Activated B cell treated with CpG ODN at 0.5 μM for 24 hours (primary cell): ENCODE data around the gene TMEM120B. TPM values are rescaled to one million over a fixed set of nuclear protein-coding genes. Genes with fewer than 3 reads are reported as not detected.

ENCODE experiments used
- ATAC-seq: fragments of 200-7000 bp; cut with Tn5 transposase; one replicate; pipeline ENCODE4 v1.10.0; 2021; ENCODE audit warnings: low read depth, mild to moderate bottlenecking, moderate library complexity
- CTCF ChIA-PET: fragments of 350-600 bp; sonication (Branson Sonifier 250); formaldehyde crosslinking; loops from one replicate; lab custom pipeline; 2021; ENCODE audit warnings: antibody characterized with exemption; lab: Charles Lee
- POLR2A ChIA-PET: fragments of 350-600 bp; sonication (Branson Sonifier 250); formaldehyde crosslinking; loops from one replicate; lab custom pipeline; 2021; ENCODE audit warnings: antibody characterized with exemption; lab: Charles Lee
- DNase-seq: peaks from one replicate; pipeline ENCODE4 v3.0.0; 2022
- H3K27ac Mint-ChIP-seq: one replicate; pipeline ENCODE4 v1.8.0; 2020; ENCODE audit warnings: mixed read lengths
- H3K27me3 Mint-ChIP-seq: one replicate; pipeline ENCODE4 v1.8.0; 2021; ENCODE audit warnings: mixed read lengths
- H3K36me3 Mint-ChIP-seq: one replicate; pipeline ENCODE4 v1.8.0; 2021; ENCODE audit warnings: low read depth, mixed read lengths
- H3K4me1 Mint-ChIP-seq: one replicate; pipeline ENCODE4 v1.8.0; 2021; ENCODE audit warnings: mixed read lengths
- H3K4me3 Mint-ChIP-seq: one replicate; pipeline ENCODE4 v1.8.0; 2020; ENCODE audit warnings: mild to moderate bottlenecking, mixed read lengths
- H3K9me3 Mint-ChIP-seq: one replicate; pipeline ENCODE4 v1.8.0; 2020; ENCODE audit warnings: mixed read lengths
- intact Hi-C: fragments of 100-400 bp; cut with micrococcal nuclease; formaldehyde crosslinking; loops from one replicate; pipeline ENCODE4 v1.15.1; 2024
- total RNA-seq: library from RNA; stranded (reverse); gene quantifications from 2 replicates; pipeline ENCODE4 v1.2.3, GENCODE V29; 2022
- TF ChIP-seq, protein P1 (sequence below): fragments of 200-600 bp; IDR thresholded peaks from one replicate; pipeline ENCODE4 v1.8.0; 2022; ENCODE audit warnings: antibody characterized with exemption, mild to moderate bottlenecking

Gene TMEM120B
- total RNA-seq, 1 donor from 2014 or later, result 8.3 TPM

DNA sequence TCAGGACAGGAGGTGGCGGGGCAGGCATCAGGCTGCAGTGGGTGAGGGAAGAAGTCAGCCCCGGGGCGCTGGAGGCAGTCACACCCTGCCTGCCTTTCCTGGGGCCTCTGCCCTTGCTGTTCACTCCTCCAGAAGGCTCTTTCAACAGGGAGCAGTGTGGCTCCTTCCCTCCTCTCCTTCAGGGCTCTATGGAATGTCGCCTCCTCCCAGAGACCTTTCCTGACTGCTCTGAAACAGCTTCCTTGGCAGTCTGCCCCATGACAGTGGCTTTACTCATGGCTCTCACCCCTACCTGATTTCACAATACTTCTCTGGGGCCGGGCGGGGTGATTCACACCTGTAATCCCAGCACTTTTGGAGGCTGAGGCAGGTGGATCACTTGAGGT lies 73.9 kb downstream of the TMEM120B start:
- ChIA-PET CTCF (no interaction called here), POLR2A (interaction anchor here (0.5 to 33.0 kb wide), 4 partner anchors 16 to 385 kb away, joined by 3 to 1155 read pairs (median 7); partner anchors contain the start of genes RHOF and SETD1B)
- Mint-ChIP-seq H3K27ac (peak overlapping the region; percentile 99), H3K27me3 (no peaks in the 10 kb centered on the region), H3K4me1 (peaks cover 95% of the 10 kb centered on the region), H3K4me3 (peak overlapping the region; percentile 15), H3K9me3 (no peaks in the 10 kb centered on the region), H3K36me3 (peaks cover 65% of the 10 kb centered on the region)
- no peak for ATAC-seq
- DNase-seq, result no peak
- intact Hi-C loops, result no loop called here
- TF ChIP-seq, protein P1, sequence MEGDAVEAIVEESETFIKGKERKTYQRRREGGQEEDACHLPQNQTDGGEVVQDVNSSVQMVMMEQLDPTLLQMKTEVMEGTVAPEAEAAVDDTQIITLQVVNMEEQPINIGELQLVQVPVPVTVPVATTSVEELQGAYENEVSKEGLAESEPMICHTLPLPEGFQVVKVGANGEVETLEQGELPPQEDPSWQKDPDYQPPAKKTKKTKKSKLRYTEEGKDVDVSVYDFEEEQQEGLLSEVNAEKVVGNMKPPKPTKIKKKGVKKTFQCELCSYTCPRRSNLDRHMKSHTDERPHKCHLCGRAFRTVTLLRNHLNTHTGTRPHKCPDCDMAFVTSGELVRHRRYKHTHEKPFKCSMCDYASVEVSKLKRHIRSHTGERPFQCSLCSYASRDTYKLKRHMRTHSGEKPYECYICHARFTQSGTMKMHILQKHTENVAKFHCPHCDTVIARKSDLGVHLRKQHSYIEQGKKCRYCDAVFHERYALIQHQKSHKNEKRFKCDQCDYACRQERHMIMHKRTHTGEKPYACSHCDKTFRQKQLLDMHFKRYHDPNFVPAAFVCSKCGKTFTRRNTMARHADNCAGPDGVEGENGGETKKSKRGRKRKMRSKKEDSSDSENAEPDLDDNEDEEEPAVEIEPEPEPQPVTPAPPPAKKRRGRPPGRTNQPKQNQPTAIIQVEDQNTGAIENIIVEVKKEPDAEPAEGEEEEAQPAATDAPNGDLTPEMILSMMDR, result no peak

DNA sequence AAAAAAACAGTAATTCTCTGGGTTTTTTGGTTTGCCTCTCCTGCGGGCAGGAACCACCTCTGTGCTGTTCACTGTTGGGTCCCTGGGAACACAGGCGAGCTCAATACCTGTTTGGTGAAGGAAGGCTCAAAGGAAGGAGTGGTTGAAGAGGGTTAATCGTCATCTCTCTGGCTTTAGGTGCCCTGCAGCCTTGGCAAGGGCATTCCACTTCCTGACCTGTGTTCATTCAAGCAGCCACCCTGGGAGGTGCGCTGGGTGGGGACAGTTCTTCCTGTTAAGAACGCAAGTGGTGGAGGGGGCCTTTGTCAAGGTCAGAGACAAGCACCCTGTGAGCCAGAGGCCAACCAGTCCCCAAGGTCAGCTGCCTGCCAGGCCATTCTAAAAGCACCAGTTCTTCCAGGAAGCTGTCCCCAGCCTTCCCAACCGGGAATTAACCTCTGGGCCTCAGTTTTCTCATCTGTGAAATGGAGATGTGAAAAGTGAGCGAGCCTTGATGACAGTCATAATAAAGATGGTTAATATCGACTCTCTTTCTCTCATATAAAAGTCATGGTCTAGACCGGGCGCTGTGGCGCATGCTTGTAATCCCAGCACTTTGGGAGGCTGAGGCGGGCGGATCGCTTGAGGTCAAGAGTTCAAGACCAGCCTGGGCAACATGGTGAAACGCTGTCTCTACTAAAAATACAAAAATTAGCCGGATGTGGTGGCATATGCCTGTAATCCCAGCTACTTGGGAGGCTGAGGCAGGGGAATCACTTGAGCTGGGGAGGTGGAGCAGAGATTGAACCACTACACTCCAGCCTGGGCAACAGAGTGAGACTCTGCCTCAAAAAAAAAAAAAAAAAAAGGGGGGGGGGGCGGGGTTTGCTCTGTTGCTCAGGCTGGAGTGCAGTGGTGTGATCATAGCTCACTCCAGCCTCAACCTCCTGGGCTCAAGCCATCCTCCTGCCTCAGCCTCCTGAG lies 74.8 kb downstream of the TMEM120B start:
- ATAC-seq (no peak), DNase-seq (no peak)
- ChIA-PET CTCF (interaction anchor here (0.6 to 1.7 kb wide), 5 partner anchors 11 to 98 kb away, joined by 3 to 5 read pairs (median 3); no protein-coding TSS in a partner anchor), POLR2A (interaction anchor here (0.6 to 33.0 kb wide), 9 partner anchors 1 to 359 kb away, joined by 3 to 1155 read pairs (median 5); partner anchors contain the start of genes RHOF and SETD1B)
- H3K27me3 Mint-ChIP-seq, result no peaks in the 10 kb centered on the region
- no peaks in the 10 kb centered on the region for H3K9me3 Mint-ChIP-seq
- intact Hi-C loops, result loop anchor here (1.0 kb wide), 1 partner anchor 159 kb away; no protein-coding TSS in a partner anchor
- H3K4me1 Mint-ChIP-seq, result peaks cover 95% of the 10 kb centered on the region
- peaks cover 63% of the 10 kb centered on the region for H3K36me3 Mint-ChIP-seq
- H3K27ac Mint-ChIP-seq, result peak overlapping the region; percentile 99
- TF ChIP-seq, protein P1, result no peak
- H3K4me3 Mint-ChIP-seq, result peak overlapping the region; percentile 65

DNA sequence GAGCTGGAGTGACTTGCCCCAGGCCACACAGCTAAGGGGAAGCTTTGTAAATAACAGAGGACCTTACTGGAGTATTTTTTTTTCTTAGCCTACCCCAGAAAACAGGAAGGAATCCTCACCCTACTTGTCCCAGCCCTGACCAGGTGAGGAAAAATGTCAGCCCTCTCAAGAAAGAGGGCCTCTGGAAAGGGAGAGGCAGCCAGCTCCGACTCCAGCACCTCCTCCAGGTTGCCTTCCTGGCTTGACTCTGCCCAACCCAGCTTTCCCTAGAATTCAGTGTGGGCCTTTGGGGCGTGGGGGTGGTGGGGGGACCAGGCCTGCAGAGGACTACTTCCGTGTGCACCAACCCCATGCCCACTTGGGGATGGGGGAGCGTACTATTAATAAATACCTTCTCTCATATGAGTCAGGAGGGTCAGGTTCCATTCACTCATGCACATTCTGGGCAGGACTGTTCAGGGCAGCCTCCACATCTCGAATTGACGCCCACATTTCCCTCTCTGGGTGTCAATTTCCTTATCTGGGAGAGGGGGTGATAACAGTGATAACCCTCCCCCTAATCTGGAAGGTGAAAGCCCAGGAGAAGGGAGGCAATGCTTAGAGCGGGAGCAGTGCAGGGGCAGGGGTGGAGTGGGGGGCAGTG lies 75.7 kb downstream of the TMEM120B start:
- ChIA-PET CTCF (interaction anchor here (0.6 to 1.7 kb wide), 5 partner anchors 12 to 99 kb away, joined by 3 to 5 read pairs (median 3); no protein-coding TSS in a partner anchor), POLR2A (interaction anchor here (0.6 to 33.0 kb wide), 8 partner anchors 0 to 358 kb away, joined by 3 to 1155 read pairs (median 5); partner anchors contain the start of genes RHOF and SETD1B)
- intact Hi-C loops, result no loop called here
- H3K36me3 Mint-ChIP-seq, result peaks cover 61% of the 10 kb centered on the region
- peak overlapping the region; percentile 92 for H3K4me3 Mint-ChIP-seq
- ATAC-seq (no peak), DNase-seq (no peak)
- H3K27me3 Mint-ChIP-seq, result no peaks in the 10 kb centered on the region
- H3K4me1 Mint-ChIP-seq, result peaks cover 90% of the 10 kb centered on the region
- no peaks in the 10 kb centered on the region for H3K9me3 Mint-ChIP-seq
- TF ChIP-seq, protein P1, result no peak
- peak overlapping the region; percentile 99 for H3K27ac Mint-ChIP-seq

DNA sequence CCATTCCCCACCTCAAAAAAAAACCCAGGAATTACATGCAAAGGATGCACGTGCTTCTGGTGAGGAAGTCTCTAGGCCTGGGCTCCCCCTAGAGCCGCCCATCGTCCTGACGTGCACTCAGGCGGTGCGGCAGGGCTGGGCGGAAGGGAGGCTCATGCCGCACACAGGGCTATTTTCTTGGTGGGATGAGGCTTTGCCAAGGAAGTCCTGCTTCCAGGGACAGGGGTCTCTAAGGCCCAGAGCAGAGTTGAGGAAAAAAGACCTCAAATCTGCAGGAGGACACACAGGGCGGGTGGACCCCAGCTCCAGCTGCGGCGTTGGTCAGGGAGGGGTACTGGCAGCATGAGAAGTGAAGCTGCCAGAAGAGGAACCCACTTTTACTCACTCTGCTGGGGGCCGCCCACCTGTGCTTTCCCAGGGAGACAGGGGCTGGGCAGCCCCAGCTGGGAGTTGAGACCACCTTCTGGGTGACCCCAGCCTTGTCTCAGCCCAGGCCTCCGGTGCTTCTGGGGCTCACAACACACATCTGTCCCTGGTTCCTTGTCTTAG lies 76.8 kb downstream of the TMEM120B start:
- intact Hi-C loops, result loop anchor here (1.0 kb wide), 1 partner anchor 253 kb away; no protein-coding TSS in a partner anchor

More for the DNA sequence above, 76.8 kb downstream of the TMEM120B start:
- DNase-seq (peak; percentile 56), ATAC-seq (peak; percentile 10)
- TF ChIP-seq, protein P1, result no peak
- ChIA-PET CTCF (interaction anchor here (1.0 to 11.1 kb wide), 4 partner anchors 9 to 237 kb away, joined by 3 to 635 read pairs (median 196); partner anchors contain the start of gene SETD1B), POLR2A (interaction anchor here (0.6 to 33.0 kb wide), 11 partner anchors 1 to 702 kb away, joined by 3 to 1155 read pairs (median 3); partner anchors contain the start of genes RHOF and SETD1B)
- Mint-ChIP-seq H3K27me3 (no peaks in the 10 kb centered on the region), H3K36me3 (peaks cover 58% of the 10 kb centered on the region), H3K4me3 (peak overlapping the region; percentile 92), H3K27ac (peak overlapping the region; percentile 99), H3K4me1 (peaks cover 81% of the 10 kb centered on the region), H3K9me3 (no peaks in the 10 kb centered on the region)
